Skin epidermis (tissue), 12 donors: ENCODE results near the gene SNW1.
"Not testable (repeated sequence)": the region's sequence is repeated elsewhere in the genome, so short reads cannot be mapped to it uniquely, and the experiment has no call there.

ENCODE experiments used
- H3K27ac ChIP-seq, 21 experiments: fragments of 200-600 bp; sonication (generic) in 11 of 21; one replicate each; pipeline ENCODE4 v1.5.0; 2020; ENCODE audit warnings: mild to moderate bottlenecking in 3 of 21, inconsistent platforms in 2 of 21, moderate library complexity in 2 of 21
- H3K4me3 ChIP-seq, 7 experiments: fragments of 200-600 bp; sonication (generic) in 2 of 7; one replicate each; pipeline ENCODE4 v1.5.0; 2020; ENCODE audit warnings: inconsistent platforms in 2 of 7, mild to moderate bottlenecking in 2 of 7, moderate library complexity in 1 of 7

SNW1 gene

GRCh38 chr14:77752799-77753516 is 8.0 kb downstream of the SNW1 start:
- Histone ChIP-seq H3K4me3 (no peak overlapping the region), H3K27ac (no peak overlapping the region)

GRCh38 chr14:77752266-77752665 is 8.7 kb downstream of the SNW1 start:
- H3K4me3 ChIP-seq: no peak overlapping the region
- H3K27ac ChIP-seq: no peak overlapping the region

- H3K4me3 ChIP-seq, H3K27ac ChIP-seq: not testable (repeated sequence)
Measured at GRCh38 chr14:77747425-77747824, 13.5 kb downstream of the SNW1 start.

GRCh38 chr14:77746064-77746702 is 14.8 kb downstream of the SNW1 start:
- Histone ChIP-seq H3K4me3 (no peak overlapping the region), H3K27ac (no peak overlapping the region)

GRCh38 chr14:77741438-77741837 is 19.5 kb downstream of the SNW1 start:
- H3K4me3 ChIP-seq: no peak overlapping the region
- H3K27ac ChIP-seq: no peak overlapping the region

GRCh38 chr14:77738559-77739250 is 22.3 kb downstream of the SNW1 start:
- Histone ChIP-seq H3K4me3 (no peak overlapping the region), H3K27ac (peak overlapping the region in 5 of 21 experiments; percentile 20 to 69 (median 40))

- Histone ChIP-seq H3K4me3 (no peak overlapping the region), H3K27ac (no peak overlapping the region)
Measured at GRCh38 chr14:77730976-77731497, 29.9 kb downstream of the SNW1 start.

- Histone ChIP-seq H3K4me3 (no peak overlapping the region), H3K27ac (no peak overlapping the region)
Measured at GRCh38 chr14:77722301-77722700, 38.7 kb downstream of the SNW1 start.

GRCh38 chr14:77721437-77721836 is 39.5 kb downstream of the SNW1 start:
- no peak overlapping the region for H3K4me3 ChIP-seq
- H3K27ac ChIP-seq: no peak overlapping the region

GRCh38 chr14:77717608-77718305 is 43.2 kb downstream of the SNW1 start:
- H3K4me3 ChIP-seq: no peak overlapping the region
- no peak overlapping the region for H3K27ac ChIP-seq

GRCh38 chr14:77714926-77715325 is 46.0 kb downstream of the SNW1 start:
- Histone ChIP-seq H3K4me3 (no peak overlapping the region), H3K27ac (no peak overlapping the region)

GRCh38 chr14:77710364-77710763 is 50.6 kb downstream of the SNW1 start:
- Histone ChIP-seq H3K27ac (no peak overlapping the region), H3K4me3 (no peak overlapping the region)

GRCh38 chr14:77709412-77709811 is 51.5 kb downstream of the SNW1 start:
- Histone ChIP-seq H3K4me3 (no peak overlapping the region), H3K27ac (no peak overlapping the region)

- peak overlapping the region; percentile 73 to 97 (median 94) for H3K4me3 ChIP-seq
- peak overlapping the region in 5 of 21 experiments; percentile 51 to 89 (median 70) for H3K27ac ChIP-seq
Measured at GRCh38 chr14:77708749-77709148, 52.2 kb downstream of the SNW1 start.

- Histone ChIP-seq H3K27ac (peak within 1 kb of the TSS in 20 of 21 experiments; percentile 37 to 89 (median 68)), H3K4me3 (peak within 1 kb of the TSS; percentile 73 to 97 (median 94))
Measured at GRCh38 chr14:77707724-77708408, 53.1 kb downstream of the SNW1 start, which contains the start of the genes ALKBH1 and SLIRP. ALKBH1 (minus strand) TSS chr14:77708023; CDS start chr14:77708004, 19 bp downstream. SLIRP (plus strand) TSS chr14:77708103; CDS start chr14:77708112, 9 bp downstream.

GRCh38 chr14:77707355-77707723 is 53.6 kb downstream of the SNW1 start:
- peak overlapping the region; percentile 73 to 97 (median 94) for H3K4me3 ChIP-seq
- peak overlapping the region in 20 of 21 experiments; percentile 37 to 89 (median 68) for H3K27ac ChIP-seq

- Histone ChIP-seq H3K27ac (no peak overlapping the region), H3K4me3 (no peak overlapping the region)
Measured at GRCh38 chr14:77691259-77691658, 69.7 kb downstream of the SNW1 start.

GRCh38 chr14:77682158-77682553 is 78.8 kb downstream of the SNW1 start:
- no peak overlapping the region for H3K4me3 ChIP-seq
- H3K27ac ChIP-seq: no peak overlapping the region
